C4-2B (cell line): ENCODE results near the gene NR2F1.

Experiments used
- H3K27ac ChIP-seq: fragments of 450-650 bp; 2 replicates; pipeline ENCODE4 v1.5.1; 2017
- ZFX ChIP-seq: fragments of 450-650 bp; IDR thresholded peaks from 2 replicates; pipeline ENCODE4 v1.6.1; 2017
- TF ChIP-seq, protein P1 (sequence below): fragments of 450-650 bp; conservative IDR thresholded peaks from 2 replicates; pipeline ENCODE4 v1.5.1; 2017; ENCODE audit warnings: mild to moderate bottlenecking

The NR2F1 gene

DNA sequence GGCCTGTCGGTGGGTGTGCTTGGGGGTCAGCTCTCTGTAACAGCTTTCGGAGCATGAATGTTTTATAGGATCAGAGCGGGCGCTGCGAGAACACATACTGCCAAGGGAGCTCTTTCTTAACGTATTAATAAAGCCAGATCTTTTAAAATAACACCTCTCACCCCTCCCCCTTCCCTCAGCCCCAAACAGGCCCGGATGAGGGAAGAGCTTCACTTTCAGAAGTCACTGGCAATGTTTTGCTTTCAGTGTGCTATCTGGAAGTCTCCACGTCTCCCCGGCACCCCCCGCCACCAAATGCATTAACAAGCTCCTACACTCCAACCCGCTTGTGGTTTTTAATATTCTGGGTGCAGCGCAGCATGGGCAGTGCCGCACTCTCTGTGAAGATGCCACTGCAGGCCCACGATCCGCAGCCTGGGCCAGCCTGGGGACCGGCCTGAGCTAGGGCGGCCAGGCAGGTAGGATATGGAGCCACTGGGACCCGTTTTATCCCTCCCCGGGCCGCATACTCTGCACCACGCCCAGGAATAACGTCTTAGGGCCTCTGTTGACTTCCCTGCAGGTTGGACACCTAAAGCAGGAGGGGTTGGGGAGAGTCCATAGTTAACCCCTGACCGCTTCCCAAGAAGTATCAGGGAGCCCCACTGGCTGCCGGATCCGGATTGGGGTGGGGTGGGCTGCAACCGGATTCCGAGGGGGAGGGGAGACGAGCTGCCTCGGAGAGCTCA, 12.6 kb downstream of the NR2F1 start:
- H3K27ac ChIP-seq = no peak overlapping the region
- TF ChIP-seq, protein P1, sequence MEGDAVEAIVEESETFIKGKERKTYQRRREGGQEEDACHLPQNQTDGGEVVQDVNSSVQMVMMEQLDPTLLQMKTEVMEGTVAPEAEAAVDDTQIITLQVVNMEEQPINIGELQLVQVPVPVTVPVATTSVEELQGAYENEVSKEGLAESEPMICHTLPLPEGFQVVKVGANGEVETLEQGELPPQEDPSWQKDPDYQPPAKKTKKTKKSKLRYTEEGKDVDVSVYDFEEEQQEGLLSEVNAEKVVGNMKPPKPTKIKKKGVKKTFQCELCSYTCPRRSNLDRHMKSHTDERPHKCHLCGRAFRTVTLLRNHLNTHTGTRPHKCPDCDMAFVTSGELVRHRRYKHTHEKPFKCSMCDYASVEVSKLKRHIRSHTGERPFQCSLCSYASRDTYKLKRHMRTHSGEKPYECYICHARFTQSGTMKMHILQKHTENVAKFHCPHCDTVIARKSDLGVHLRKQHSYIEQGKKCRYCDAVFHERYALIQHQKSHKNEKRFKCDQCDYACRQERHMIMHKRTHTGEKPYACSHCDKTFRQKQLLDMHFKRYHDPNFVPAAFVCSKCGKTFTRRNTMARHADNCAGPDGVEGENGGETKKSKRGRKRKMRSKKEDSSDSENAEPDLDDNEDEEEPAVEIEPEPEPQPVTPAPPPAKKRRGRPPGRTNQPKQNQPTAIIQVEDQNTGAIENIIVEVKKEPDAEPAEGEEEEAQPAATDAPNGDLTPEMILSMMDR = no peak

DNA sequence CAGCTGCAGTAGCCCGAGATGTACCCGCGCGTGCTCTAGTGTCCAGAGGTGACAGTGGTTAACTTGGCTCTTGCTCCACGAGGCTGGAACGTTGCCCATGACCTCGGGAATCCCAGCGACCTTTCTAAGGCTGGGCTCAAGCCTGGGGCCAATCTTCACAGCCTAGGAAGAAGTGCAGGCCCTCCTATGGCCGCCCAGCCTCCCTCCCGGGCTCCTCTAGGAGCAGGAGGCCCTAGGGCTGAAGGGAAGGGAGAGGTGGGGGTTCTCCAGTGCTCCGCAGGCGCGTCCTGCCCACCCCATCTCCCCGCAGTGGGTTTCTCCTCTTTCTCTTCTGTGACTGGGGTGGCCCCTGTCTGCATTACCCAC, 13.3 kb downstream of the NR2F1 start:
- TF ChIP-seq ZFX = no peak
- TF ChIP-seq, protein P1 = no peak
- no peak overlapping the region for H3K27ac ChIP-seq

DNA sequence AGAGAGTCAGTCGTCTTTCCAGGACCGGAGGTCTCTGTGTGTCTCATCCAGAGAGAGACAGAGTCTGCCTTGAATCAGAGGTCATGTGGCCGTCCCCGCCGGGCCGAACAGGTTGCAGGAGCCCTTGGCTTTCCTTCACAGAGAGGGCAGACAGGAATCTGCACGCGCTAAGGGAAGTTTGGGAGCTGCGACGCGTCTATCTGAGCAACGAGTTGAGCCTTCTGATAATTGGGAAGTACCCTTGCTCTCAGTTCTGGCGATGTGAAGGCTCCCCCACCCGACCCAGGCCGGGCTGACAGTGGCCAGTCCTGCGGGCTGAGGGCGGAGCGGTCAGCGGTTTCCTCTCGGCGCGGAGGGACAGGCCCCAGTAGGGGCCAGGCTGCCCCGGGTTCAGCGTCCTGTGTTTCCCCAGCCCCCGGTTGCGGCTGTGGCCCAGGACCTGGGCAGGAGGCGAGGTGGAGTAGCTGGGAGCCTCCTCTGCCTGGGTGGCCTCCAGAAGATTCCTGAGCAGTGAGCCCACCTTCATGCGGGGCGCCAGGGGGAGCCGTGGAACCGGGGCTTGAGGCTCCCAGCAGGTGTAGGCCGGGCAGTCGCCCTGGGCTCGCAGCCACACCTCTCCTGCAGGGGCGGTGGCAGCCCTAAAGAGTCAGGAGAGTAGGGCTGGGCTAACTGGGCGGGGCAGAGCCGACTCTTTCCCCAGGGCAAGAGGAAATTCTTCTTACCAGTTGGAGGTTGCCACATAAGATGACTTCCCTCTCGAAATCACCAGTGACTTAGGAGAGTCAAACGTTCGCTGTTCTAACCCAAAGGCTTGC, 13.9 kb downstream of the NR2F1 start:
- no peak for TF ChIP-seq ZFX
- TF ChIP-seq, protein P1 = no peak
- no peak overlapping the region for H3K27ac ChIP-seq

DNA sequence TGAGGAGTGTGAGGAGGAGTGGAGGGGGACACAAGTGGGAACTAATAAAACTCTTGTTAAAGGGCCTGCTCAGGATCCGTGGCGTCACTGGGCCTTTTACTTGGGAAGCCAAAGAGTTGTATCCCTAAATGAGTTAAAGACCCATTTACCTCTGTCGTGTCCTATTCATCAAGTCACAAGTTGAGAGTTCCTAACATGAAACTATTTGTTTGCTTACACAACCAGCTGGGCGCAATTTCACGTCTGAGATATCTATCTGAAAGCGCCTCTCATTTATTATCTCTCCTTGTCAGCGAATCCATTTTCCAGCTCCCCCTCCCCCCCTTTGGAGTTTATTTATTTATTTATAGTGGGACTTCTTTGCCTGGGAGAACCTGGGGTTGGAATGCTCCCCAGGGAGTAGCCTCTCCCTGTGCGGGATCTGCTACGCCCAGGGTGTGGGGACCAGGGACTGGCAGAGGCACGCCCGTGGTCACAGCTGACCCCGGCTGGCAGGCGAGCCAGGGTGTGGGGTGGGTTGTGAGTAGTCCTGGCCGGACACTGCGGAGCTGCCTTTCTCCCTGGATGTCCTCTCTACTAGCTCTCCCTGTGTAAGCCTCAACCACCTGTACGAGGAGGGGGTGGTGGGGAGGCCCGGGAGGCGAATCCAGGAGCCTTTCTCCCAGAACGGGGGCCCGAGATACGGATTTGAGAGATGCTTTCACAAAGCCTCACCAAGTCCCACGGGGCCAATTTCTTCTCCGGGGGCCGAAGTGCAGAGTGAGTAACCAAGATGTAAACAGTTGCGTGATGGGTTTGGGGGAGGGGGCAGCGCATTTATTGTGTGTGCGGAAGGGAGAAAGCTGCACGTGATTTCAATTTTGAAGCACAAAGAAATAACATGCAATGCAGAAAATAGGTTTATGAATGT, 15.3 kb downstream of the NR2F1 start:
- H3K27ac ChIP-seq = no peak overlapping the region
- TF ChIP-seq ZFX = no peak
- TF ChIP-seq, protein P1 = no peak

DNA sequence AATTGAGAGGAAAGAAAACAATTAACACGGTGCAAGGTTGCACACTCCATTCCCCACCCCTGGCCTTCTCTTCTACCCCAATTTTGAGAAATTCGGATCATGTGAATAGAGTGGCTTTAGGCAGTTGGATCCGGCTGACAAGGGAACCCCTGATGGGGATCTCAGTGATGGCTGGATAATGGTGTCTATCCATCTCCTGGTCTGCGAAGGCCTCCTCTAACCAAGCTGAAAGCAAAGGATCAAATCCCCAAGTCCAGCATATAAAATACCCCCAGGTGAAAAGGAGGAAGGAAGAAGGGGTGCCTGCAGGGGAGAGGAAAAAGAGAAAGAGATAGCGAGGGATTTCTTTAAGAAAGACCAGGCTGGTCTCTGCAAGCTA, 16.0 kb downstream of the NR2F1 start:
- no peak overlapping the region for H3K27ac ChIP-seq
- TF ChIP-seq, protein P1 = no peak
- no peak for TF ChIP-seq ZFX

DNA sequence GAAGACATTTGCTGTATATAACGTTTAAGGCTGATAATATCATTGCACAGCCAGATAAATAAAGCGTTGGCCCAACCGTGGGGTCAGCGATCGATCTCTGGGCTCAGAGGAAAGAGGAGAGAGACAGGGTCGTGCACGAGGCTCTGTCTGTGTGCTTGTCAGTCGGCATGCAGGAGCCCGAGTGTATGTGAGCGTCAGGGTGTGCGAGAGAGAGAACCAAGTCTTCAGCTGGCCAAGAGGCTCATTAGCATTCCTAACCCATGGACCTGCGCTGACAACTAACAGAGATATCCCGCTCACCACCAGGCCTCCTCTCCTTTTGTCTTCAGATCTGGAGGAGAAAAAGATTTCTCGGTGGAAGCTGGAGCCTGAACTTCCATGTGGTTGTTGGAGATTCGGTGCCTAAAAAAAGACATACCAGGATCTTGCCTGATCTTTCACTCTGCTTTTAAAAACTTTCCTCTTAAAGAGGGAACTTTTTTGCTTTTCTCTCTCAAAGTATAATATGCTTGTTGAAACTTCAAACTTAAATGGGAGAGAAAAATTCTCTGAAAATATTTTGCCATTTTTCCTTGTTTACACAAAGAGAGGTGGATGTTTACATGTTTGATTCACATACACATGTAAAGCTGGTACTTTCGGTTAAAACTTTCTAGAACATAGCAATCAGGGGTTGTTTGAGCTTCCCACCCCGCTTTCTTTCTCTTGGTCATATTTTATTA, 16.5 kb downstream of the NR2F1 start:
- TF ChIP-seq ZFX = no peak
- TF ChIP-seq, protein P1 = no peak
- H3K27ac ChIP-seq = no peak overlapping the region
